ENCODE results near the gene IL31RA.

- TF ChIP-seq CTCF (conservative IDR thresholded peaks at IDR 0.05; ENCODE audit: low read length) (no peak), EZH2phosphoT487 (IDR thresholded peaks at IDR 0.05; ENCODE audit: borderline replicate concordance, low read depth, low read length) (no peak)
Measured at GRCh38 chr5:55847837-55848236, 3.3 kb upstream of the IL31RA start.

Measured in OCI-LY7 (cell line).